ENCODE measurements around the gene KRTAP3-3.

KRTAP3-3 gene

DNA sequence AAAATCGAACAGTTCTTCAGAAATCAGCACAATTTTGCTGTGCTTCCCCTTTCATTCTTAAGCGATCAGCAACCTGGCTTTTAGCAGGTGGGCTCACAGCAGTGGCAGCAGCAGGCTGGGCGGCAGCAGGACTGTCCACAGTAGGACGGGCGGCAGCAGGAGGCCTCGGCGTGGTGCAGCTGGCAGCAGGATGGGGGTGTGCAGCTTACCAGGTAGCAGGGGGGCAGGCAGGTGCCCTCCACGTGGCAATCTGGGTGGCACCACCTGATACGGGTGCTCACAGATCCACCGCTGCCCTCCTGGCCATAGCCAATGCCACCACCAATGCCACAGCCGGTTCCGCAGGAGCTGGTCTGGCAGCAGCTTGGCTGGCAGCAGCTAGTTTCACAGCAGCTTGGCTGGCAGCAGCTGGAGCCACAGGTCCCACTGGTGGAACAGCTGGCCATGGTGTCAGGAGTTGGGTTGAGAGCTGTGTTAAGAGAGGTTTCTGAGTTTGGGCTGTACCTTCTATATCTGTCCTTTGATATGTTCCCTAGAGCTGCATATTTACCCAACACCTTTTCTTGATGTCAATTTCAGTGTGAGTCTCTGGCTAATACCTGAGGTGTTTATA is 35.8 kb upstream of the KRTAP3-3 start, which contains the start of gene KRTAP1-4:
Gene KRTAP1-4 (minus strand): TSS at position 563 of the 613 bp plus-strand sequence. CDS start 117 bp downstream, at position 446.
- Histone ChIP-seq H3K4me1 (ENCODE audit: insufficient read depth, poor library complexity, severe bottlenecking) (peaks cover 9% of the 10 kb centered on the region), H3K9me3 (ENCODE audit: severe bottlenecking) (no peaks in the 10 kb centered on the region), H3K27ac (ENCODE audit: poor library complexity, severe bottlenecking) (no peak within 1 kb of the TSS), H3K36me3 (ENCODE audit: low read depth) (no peaks in the 10 kb centered on the region), H3K27me3 (ENCODE audit: insufficient read depth, poor library complexity, severe bottlenecking) (no peaks in the 10 kb centered on the region), H3K4me3 (ENCODE audit: severe bottlenecking) (no peak within 1 kb of the TSS)
- DNase-seq (ENCODE audit: low spot score) = no peak
- ATAC-seq (ENCODE audit: low read depth) = no peak
- TF ChIP-seq, protein P1, sequence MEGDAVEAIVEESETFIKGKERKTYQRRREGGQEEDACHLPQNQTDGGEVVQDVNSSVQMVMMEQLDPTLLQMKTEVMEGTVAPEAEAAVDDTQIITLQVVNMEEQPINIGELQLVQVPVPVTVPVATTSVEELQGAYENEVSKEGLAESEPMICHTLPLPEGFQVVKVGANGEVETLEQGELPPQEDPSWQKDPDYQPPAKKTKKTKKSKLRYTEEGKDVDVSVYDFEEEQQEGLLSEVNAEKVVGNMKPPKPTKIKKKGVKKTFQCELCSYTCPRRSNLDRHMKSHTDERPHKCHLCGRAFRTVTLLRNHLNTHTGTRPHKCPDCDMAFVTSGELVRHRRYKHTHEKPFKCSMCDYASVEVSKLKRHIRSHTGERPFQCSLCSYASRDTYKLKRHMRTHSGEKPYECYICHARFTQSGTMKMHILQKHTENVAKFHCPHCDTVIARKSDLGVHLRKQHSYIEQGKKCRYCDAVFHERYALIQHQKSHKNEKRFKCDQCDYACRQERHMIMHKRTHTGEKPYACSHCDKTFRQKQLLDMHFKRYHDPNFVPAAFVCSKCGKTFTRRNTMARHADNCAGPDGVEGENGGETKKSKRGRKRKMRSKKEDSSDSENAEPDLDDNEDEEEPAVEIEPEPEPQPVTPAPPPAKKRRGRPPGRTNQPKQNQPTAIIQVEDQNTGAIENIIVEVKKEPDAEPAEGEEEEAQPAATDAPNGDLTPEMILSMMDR (IDR thresholded peaks at IDR 0.05; ENCODE audit: poor library complexity, severe bottlenecking) = no peak

DNA sequence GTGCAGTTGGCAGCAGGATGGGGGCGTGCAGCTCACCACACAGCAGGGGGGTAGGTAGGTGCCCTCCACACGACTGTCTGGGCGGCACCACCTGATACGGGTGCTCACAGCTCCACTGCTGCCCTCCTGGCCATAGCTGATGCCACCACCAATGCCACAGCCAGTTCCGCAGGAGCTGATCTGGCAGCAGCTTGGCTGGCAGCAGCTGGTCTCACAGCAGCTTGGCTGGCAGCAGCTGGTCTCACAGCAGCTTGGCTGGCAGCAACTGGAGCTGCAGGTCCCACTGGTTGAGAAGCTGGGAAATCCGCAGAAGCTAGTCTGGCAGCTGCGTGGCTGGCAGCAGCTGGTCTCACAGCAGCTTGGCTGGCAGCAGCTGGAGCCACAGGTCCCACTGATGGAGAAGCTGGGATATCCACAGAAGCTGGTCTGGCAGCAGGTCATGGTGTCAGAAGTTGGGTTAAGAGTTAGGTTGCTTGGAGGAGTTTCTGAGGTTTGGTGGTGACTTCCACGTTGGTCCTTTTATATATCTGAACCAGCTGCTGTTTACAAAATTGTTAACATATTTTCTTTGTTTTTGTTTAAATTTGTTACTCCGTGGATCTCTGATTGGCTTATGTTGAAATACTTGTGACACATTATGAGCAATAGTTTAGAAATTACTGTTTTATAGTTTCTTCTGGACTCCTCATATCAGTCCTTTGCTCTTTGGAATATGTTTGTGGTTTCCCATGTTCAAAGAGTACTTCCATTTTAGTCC is 32.9 kb upstream of the KRTAP3-3 start, which contains the start of gene KRTAP1-5:
Gene KRTAP1-5 (minus strand): TSS at position 494 of the 757 bp plus-strand sequence. CDS start 53 bp downstream, at position 441.
- peaks cover 9% of the 10 kb centered on the region for H3K4me1 ChIP-seq (ENCODE audit: insufficient read depth, poor library complexity, severe bottlenecking)
- H3K4me3 ChIP-seq (ENCODE audit: severe bottlenecking) = no peak within 1 kb of the TSS
- TF ChIP-seq, protein P1 (IDR thresholded peaks at IDR 0.05; ENCODE audit: poor library complexity, severe bottlenecking) = no peak
- no peak for DNase-seq (ENCODE audit: low spot score)
- H3K27ac ChIP-seq (ENCODE audit: poor library complexity, severe bottlenecking) = peak within 1 kb of the TSS; percentile 1
- no peaks in the 10 kb centered on the region for H3K9me3 ChIP-seq (ENCODE audit: severe bottlenecking)
- no peaks in the 10 kb centered on the region for H3K27me3 ChIP-seq (ENCODE audit: insufficient read depth, poor library complexity, severe bottlenecking)
- peak; percentile 68 for ATAC-seq (ENCODE audit: low read depth)
- no peaks in the 10 kb centered on the region for H3K36me3 ChIP-seq (ENCODE audit: low read depth)

DNA sequence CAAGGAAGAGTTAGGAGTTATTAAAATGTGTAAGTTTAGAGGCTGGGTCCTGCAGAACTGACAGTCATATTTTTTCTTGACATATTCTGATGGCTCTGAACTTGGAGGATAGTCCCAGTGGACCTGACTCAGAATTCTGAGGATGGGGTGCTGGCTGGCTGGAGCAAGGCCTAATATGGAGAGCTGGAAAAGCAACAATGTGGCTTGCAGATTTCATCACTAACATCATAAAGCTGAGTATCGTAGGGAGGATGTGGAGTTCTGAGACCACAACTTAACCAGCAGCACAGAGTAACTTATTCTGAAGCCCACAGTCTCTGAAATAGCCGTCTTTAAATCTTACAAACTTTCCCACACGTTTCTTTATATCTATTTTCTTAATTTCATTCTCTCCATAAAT is 30.7 kb upstream of the KRTAP3-3 start:
- H3K27me3 ChIP-seq (ENCODE audit: insufficient read depth, poor library complexity, severe bottlenecking) = no peaks in the 10 kb centered on the region
- ATAC-seq (ENCODE audit: low read depth) = no peak
- H3K9me3 ChIP-seq (ENCODE audit: severe bottlenecking) = no peaks in the 10 kb centered on the region
- TF ChIP-seq, protein P1 (IDR thresholded peaks at IDR 0.05; ENCODE audit: poor library complexity, severe bottlenecking) = no peak
- no peak for DNase-seq (ENCODE audit: low spot score)
- H3K4me1 ChIP-seq (ENCODE audit: insufficient read depth, poor library complexity, severe bottlenecking) = peaks cover 9% of the 10 kb centered on the region
- no peaks in the 10 kb centered on the region for H3K36me3 ChIP-seq (ENCODE audit: low read depth)
- H3K27ac ChIP-seq (ENCODE audit: poor library complexity, severe bottlenecking) = no peak overlapping the region
- H3K4me3 ChIP-seq (ENCODE audit: severe bottlenecking) = no peak overlapping the region

DNA sequence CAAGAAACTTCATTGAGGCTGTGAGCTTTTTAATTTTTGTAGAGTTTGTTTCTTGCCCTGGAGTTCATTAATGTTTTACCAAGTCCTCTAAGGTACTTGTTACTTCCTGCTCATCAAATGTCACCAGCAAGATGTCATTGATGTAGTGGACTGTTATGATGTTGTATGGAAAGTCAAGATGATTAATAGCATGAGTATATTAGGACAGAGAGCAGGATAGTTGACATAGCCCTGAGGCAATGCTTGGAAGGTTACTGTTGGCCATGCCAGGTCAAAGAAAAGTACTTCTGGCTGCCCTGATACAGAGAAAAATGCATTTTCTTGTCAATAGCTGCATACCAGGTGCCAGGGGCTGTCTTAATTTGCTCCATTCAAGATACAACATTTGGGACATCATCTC is 26.4 kb upstream of the KRTAP3-3 start:
- DNase-seq (ENCODE audit: low spot score) (no peak), ATAC-seq (ENCODE audit: low read depth) (no peak)
- TF ChIP-seq, protein P1 (IDR thresholded peaks at IDR 0.05; ENCODE audit: poor library complexity, severe bottlenecking) = no peak
- no peak overlapping the region for H3K4me3 ChIP-seq (ENCODE audit: severe bottlenecking)
- H3K4me1 ChIP-seq (ENCODE audit: insufficient read depth, poor library complexity, severe bottlenecking) = no peaks in the 10 kb centered on the region
- H3K27me3 ChIP-seq (ENCODE audit: insufficient read depth, poor library complexity, severe bottlenecking) = no peaks in the 10 kb centered on the region
- no peaks in the 10 kb centered on the region for H3K36me3 ChIP-seq (ENCODE audit: low read depth)
- no peak overlapping the region for H3K27ac ChIP-seq (ENCODE audit: poor library complexity, severe bottlenecking)
- no peaks in the 10 kb centered on the region for H3K9me3 ChIP-seq (ENCODE audit: severe bottlenecking)

Data from RWPE2 (cell line).